A673 (cell line): ENCODE results near the gene KRTAP10-11.

ENCODE experiments used
- CTCF ChIP-seq: fragments of 300-800, 200-600 bp; sonication (generic); conservative IDR thresholded peaks from 2 replicates; pipeline ENCODE4 v1.5.1; 2017; ENCODE audit warnings: low read depth, mild to moderate bottlenecking, antibody characterized with exemption, low read length, moderate library complexity, mixed read lengths
- EZH2 ChIP-seq: fragments of 200-600 bp; sonication (generic); IDR thresholded peaks from 2 replicates; pipeline ENCODE4 v1.6.1; 2017; ENCODE audit warnings: borderline replicate concordance, low read depth, mild to moderate bottlenecking, mixed read lengths, antibody characterized with exemption, low read length; ENCODE audit not compliant: poor library complexity, severe bottlenecking

GRCh38 chr21:44658913-44659595 lies 12.8 kb downstream of the KRTAP10-11 start:
- TF ChIP-seq CTCF: no peak
- no peak for TF ChIP-seq EZH2
